HG03342 (cell line): ENCODE results near the gene LRIT3.
"Not testable (repeated sequence)": the region's sequence is repeated elsewhere in the genome, so short reads cannot be mapped to it uniquely, and the experiment has no call there.

Experiments used
- ATAC-seq: cut with Tn5 transposase; IDR thresholded peaks from one replicate; pipeline ENCODE4 v1.9.1; 2021; ENCODE audit warnings: mild to moderate bottlenecking, moderate library complexity; ENCODE audit not compliant: unreplicated experiment

The LRIT3 gene

GRCh38 chr4:109846395-109847098, 1.4 kb upstream of the LRIT3 start:
- no peak for ATAC-seq

GRCh38 chr4:109848501-109848900, 594 bp downstream of the LRIT3 start:
- ATAC-seq, result no peak

GRCh38 chr4:109850601-109851000, 2.7 kb downstream of the LRIT3 start:
- ATAC-seq, result no peak

- ATAC-seq, result not testable (repeated sequence)
Measured at GRCh38 chr4:109859426-109860300, 11.8 kb downstream of the LRIT3 start.

GRCh38 chr4:109861271-109861670, 13.4 kb downstream of the LRIT3 start:
- ATAC-seq, result no peak

GRCh38 chr4:109861916-109862511, 14.1 kb downstream of the LRIT3 start:
- no peak for ATAC-seq

GRCh38 chr4:109864134-109864533, 16.2 kb downstream of the LRIT3 start:
- ATAC-seq, result no peak

GRCh38 chr4:109870061-109870460, 22.2 kb downstream of the LRIT3 start:
- no peak for ATAC-seq

GRCh38 chr4:109872065-109872464, 24.2 kb downstream of the LRIT3 start:
- no peak for ATAC-seq

GRCh38 chr4:109872950-109873656, 25.2 kb downstream of the LRIT3 start:
- ATAC-seq, result no peak

- no peak for ATAC-seq
Measured at GRCh38 chr4:109873791-109874514, 26.0 kb downstream of the LRIT3 start.

GRCh38 chr4:109875106-109875505, 27.2 kb downstream of the LRIT3 start:
- no peak for ATAC-seq

- not testable (repeated sequence) for ATAC-seq
Measured at GRCh38 chr4:109875553-109875952, 27.6 kb downstream of the LRIT3 start.

GRCh38 chr4:109876634-109877265, 28.8 kb downstream of the LRIT3 start:
- ATAC-seq, result no peak

- peak; percentile 79 for ATAC-seq
Measured at GRCh38 chr4:109877400-109877799, 29.5 kb downstream of the LRIT3 start.

- no peak for ATAC-seq
Measured at GRCh38 chr4:109878355-109878754, 30.4 kb downstream of the LRIT3 start.

- ATAC-seq, result no peak
Measured at GRCh38 chr4:109879081-109879480, 31.2 kb downstream of the LRIT3 start.

GRCh38 chr4:109879636-109880314, 31.9 kb downstream of the LRIT3 start:
- no peak for ATAC-seq

- ATAC-seq, result no peak
Measured at GRCh38 chr4:109886303-109886702, 38.4 kb downstream of the LRIT3 start.
